Activated naive CD8-positive, alpha-beta T cell treated with anti-CD3 and anti-CD28 coated beads, Interleukin-2, amount 10 ng/mL, durations not matched to agents 7 days and 5 days (primary cell): ENCODE data around the gene CLIC4. TPM values are rescaled to one million over a fixed set of nuclear protein-coding genes. Genes with fewer than 3 reads are reported as not detected.

Experiments used
- ATAC-seq: fragments of 150-1000 bp; cut with Tn5 transposase; one replicate; pipeline ENCODE4 v1.10.0; 2021; ENCODE audit warnings: low read depth, moderate library complexity
- POLR2A ChIA-PET: fragments of 350-600 bp; sonication (Branson Sonifier 250); formaldehyde crosslinking; loops from one replicate; lab custom pipeline; 2021; ENCODE audit warnings: antibody characterized with exemption; lab: Charles Lee
- DNase-seq: peaks from one replicate; pipeline ENCODE4 v3.0.0; 2021
- H3K27ac Mint-ChIP-seq: one replicate; pipeline ENCODE4 v1.8.0; 2022; ENCODE audit warnings: mild to moderate bottlenecking, mixed read lengths
- H3K27me3 Mint-ChIP-seq: one replicate; pipeline ENCODE4 v1.8.0; 2022; ENCODE audit warnings: mild to moderate bottlenecking, moderate library complexity, mixed read lengths
- H3K36me3 Mint-ChIP-seq: one replicate; pipeline ENCODE4 v1.8.0; 2021; ENCODE audit warnings: mild to moderate bottlenecking, mixed read lengths
- H3K4me1 Mint-ChIP-seq: one replicate; pipeline ENCODE4 v1.8.0; 2021; ENCODE audit warnings: mixed read lengths
- H3K4me3 Mint-ChIP-seq: one replicate; pipeline ENCODE4 v1.8.0; 2022; ENCODE audit warnings: mild to moderate bottlenecking, moderate library complexity, mixed read lengths
- H3K9me3 Mint-ChIP-seq: one replicate; pipeline ENCODE4 v1.8.0; 2021; ENCODE audit warnings: mixed read lengths
- total RNA-seq, 2 experiments: library from RNA; stranded (reverse); gene quantifications; one replicate each; pipeline ENCODE4 v1.2.3, GENCODE V29; 2021

The CLIC4 gene
- total RNA-seq, 2 experiments from 2014 or later, result 9.1 to 9.8 TPM

DNA sequence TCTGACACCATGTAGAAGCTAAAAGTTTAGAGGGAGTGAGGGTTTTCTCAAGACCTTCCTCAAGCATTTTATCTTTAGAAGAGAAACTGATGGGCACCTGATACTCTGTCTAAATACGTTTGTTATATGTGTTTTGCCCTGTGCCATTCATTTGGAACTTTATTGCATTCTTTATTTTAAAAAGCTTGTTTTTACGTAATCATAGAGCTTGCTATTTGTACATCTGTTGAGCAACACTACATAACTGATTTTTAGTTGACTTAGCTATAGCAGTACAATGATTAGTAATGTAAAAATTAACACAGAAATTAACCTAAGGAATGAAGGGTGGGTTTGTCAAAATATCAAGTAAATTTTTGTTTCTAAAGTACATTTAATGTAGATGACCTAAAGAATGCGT, 96.3 kb downstream of the CLIC4 start:
- H3K4me3 Mint-ChIP-seq, result no peak overlapping the region
- ATAC-seq (no peak), DNase-seq (no peak)
- no peaks in the 10 kb centered on the region for H3K4me1 Mint-ChIP-seq
- peaks cover 31% of the 10 kb centered on the region for H3K27me3 Mint-ChIP-seq
- POLR2A ChIA-PET, result no interaction called here
- H3K36me3 Mint-ChIP-seq, result no peaks in the 10 kb centered on the region
- no peaks in the 10 kb centered on the region for H3K9me3 Mint-ChIP-seq
- H3K27ac Mint-ChIP-seq, result no peak overlapping the region

DNA sequence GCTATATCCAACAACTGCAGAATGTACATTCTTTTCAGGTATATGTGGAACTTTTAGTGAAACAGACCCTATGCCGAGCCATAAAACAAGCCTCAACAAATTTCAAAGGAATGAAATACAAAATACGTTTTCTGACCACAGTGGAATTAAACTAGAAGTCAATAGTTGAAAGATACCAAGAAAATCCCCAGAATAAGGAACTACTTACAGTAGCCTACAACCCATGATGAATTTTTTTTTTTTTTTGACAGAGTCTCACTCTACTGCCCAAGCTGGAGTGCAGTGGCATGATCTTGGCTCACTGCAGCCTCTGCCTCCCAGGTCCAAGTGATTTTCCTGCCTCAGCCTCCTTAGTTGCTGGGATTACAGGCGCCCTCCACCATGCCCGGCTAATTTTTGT, 101.4 kb downstream of the CLIC4 start:
- no peak for DNase-seq
- H3K9me3 Mint-ChIP-seq, result no peaks in the 10 kb centered on the region
- H3K27ac Mint-ChIP-seq, result no peak overlapping the region
- peaks cover 49% of the 10 kb centered on the region for H3K27me3 Mint-ChIP-seq
- no peak overlapping the region for H3K4me3 Mint-ChIP-seq
- H3K36me3 Mint-ChIP-seq, result no peaks in the 10 kb centered on the region
- H3K4me1 Mint-ChIP-seq, result peaks cover 10% of the 10 kb centered on the region
- no peak for ATAC-seq
- POLR2A ChIA-PET, result no interaction called here

DNA sequence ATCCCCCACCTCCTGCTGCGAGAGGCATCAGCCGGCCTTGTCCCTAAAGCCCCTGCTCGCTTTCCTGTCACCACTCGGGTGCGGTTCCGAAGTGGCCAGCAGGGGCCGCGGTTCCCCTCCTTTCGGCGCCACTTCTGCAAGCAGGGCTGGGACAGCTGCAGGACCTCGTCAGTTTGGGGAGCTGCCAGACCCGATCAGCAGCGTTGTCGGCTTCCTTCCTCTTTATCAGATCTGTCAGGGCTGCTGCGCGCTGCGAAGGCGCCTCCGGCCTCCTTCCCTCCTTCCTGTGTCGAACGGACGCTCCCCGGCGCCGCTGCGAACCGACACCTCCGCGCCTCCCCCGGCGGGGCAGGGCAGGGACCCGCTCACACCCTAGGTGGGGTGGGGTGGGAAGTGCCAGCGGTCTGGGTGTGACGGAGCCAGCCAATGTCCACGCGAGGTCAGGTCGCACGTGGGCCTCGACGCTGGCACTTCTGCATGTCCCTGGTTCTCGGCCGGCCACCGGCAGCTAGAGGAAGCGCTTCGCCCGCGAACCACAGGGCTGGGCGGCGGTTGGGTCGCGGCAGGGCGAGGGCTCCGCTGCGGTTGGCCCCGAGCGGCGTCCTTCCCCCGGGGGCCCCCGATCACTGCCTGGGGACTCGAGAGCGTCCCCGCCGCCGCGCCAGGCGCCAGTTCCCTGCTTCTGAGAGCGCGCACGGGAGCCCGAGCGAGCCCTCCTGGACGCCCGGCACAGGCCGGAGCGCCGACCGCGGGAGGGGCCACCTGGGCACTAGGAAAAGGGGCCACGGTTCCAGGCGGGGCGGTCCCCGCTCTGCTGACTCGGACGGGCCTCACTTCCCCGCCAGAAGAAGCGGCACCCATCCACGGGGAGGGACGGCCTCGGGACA, 103.0 kb downstream of the CLIC4 start:
- POLR2A ChIA-PET, result interaction anchor here (0.5 to 1.4 kb wide), 8 partner anchors 48 to 384 kb away, joined by 3 to 8 read pairs (median 3); partner anchors contain the start of gene SYF2
- H3K27ac Mint-ChIP-seq, result peak overlapping the region; percentile 57
- DNase-seq (peak; percentile 93), ATAC-seq (peak; percentile 99)
- H3K27me3 Mint-ChIP-seq, result peaks cover 52% of the 10 kb centered on the region
- H3K36me3 Mint-ChIP-seq, result no peaks in the 10 kb centered on the region
- H3K4me3 Mint-ChIP-seq, result peak overlapping the region; percentile 73
- no peaks in the 10 kb centered on the region for H3K9me3 Mint-ChIP-seq
- H3K4me1 Mint-ChIP-seq, result peaks cover 10% of the 10 kb centered on the region

DNA sequence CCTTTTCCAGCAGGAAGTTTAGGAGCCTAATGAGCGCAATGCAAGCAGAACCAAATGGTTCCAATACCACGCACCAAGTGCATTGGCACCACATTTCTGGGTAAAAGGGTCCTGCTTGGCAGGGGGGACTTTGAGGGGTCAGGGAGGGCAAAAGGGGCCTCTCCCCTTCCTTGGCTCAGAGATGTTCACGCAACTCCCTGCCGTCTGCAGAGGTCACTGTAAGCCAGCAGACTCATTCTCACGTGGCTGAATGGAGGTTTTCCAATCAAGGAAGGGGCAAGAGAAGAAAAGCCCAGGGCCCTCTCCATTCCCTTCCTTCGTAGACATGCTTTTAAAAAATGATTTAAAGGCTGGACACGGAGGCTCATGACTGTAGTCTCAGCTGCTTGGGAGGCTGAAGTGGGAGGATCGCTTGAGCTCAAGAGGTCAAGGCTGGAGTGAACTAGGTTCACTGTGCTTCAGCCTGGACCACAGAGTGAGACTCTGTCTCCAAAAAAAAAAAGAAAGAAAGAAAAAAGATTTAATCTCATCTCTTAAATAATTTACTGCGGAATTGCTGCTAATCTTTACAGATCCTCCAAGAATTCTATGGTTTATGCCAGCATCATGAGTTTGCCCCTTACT, 104.5 kb downstream of the CLIC4 start:
- no peak for ATAC-seq
- peaks cover 41% of the 10 kb centered on the region for H3K27me3 Mint-ChIP-seq
- peaks cover 10% of the 10 kb centered on the region for H3K4me1 Mint-ChIP-seq
- H3K9me3 Mint-ChIP-seq, result no peaks in the 10 kb centered on the region
- POLR2A ChIA-PET, result interaction anchor here (1.3 kb wide), 1 partner anchor 115 kb away, joined by 3 read pairs; no protein-coding TSS in a partner anchor
- H3K36me3 Mint-ChIP-seq, result no peaks in the 10 kb centered on the region
- H3K27ac Mint-ChIP-seq, result no peak overlapping the region
- DNase-seq, result no peak
- peak overlapping the region; percentile 66 for H3K4me3 Mint-ChIP-seq

DNA sequence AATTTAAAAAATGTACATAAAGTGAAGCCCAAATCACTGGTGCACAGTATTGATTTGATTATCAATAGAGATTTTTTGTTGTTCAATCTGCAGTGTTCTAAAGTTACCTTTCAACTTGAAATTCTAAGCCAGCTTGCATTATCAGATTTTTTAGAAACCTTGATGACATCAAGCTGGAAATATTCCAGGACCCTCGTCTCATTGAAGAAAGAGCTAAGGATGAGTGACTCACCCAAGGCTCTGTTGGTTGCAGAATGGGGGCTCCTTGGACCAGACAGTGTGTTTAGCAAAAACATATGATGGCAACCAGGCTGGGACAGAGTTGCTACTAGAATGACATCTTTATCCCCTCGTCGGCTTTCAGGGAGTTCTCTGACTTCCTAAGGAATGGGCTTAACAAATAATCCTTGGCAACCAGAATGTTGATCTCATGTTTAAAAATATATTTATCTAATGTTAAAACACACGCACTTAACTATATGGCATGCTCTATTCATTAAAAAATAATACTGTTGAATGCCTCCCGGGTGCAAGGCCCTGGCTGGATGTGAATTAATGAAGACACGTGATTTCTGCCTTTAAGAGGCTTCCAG, 105.2 kb downstream of the CLIC4 start:
- Mint-ChIP-seq H3K9me3 (no peaks in the 10 kb centered on the region), H3K27ac (no peak overlapping the region)
- POLR2A ChIA-PET, result no interaction called here

DNA sequence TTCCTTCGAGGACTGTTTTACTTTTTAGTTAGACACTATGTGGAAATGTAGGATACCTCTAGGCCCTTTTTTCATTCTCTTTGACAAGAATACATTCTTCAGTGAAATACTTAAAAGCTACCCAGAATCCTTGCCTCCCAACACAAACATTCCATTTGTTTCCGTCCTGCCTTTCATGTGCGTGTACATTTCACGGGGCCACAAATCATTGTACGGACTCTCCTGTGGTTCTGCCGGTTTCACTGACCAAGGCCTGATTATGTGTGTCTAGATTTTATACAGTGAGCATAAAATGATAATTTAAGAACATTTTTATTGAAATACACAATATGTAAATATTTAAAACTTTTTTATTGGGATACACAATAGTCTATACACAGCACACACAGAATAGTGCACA, 108.4 kb downstream of the CLIC4 start:
- POLR2A ChIA-PET, result interaction anchor here (0.7 kb wide), 1 partner anchor 74 kb away, joined by 5 read pairs; no protein-coding TSS in a partner anchor
- ATAC-seq (no peak), DNase-seq (no peak)
- H3K9me3 Mint-ChIP-seq, result no peaks in the 10 kb centered on the region
- H3K4me1 Mint-ChIP-seq, result peaks cover 7% of the 10 kb centered on the region
- H3K27me3 Mint-ChIP-seq, result peaks cover 58% of the 10 kb centered on the region
- no peak overlapping the region for H3K4me3 Mint-ChIP-seq
- H3K27ac Mint-ChIP-seq, result no peak overlapping the region
- no peaks in the 10 kb centered on the region for H3K36me3 Mint-ChIP-seq

More for the DNA sequence above, 105.2 kb downstream of the CLIC4 start:
- Mint-ChIP-seq H3K27me3 (peaks cover 45% of the 10 kb centered on the region), H3K36me3 (no peaks in the 10 kb centered on the region), H3K4me1 (peaks cover 10% of the 10 kb centered on the region), H3K4me3 (no peak overlapping the region)
- ATAC-seq (no peak), DNase-seq (no peak)

DNA sequence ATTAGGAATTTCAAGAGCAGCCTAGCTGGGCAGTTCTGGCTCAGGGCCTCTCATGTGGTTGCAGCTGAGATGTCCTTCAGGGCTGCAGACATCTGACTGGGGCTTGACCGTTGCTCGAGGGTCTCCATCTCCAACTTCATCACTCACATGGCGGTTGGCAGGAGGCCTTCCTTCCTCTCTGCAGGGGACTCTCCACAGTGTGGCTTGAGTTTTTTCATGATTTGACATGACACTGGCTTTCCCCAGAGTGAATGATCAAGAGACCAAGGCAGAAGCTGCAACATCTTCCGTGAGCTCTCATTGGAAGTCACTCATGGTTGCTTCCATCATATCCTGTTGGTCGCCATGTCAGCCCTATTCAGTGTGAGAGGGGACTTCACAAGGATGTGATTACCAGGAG, 110.2 kb downstream of the CLIC4 start:
- Mint-ChIP-seq H3K36me3 (no peaks in the 10 kb centered on the region), H3K9me3 (no peaks in the 10 kb centered on the region), H3K27me3 (peaks cover 44% of the 10 kb centered on the region), H3K4me3 (no peak overlapping the region), H3K27ac (no peak overlapping the region), H3K4me1 (no peaks in the 10 kb centered on the region)
- POLR2A ChIA-PET, result no interaction called here
- ATAC-seq (no peak), DNase-seq (no peak)

DNA sequence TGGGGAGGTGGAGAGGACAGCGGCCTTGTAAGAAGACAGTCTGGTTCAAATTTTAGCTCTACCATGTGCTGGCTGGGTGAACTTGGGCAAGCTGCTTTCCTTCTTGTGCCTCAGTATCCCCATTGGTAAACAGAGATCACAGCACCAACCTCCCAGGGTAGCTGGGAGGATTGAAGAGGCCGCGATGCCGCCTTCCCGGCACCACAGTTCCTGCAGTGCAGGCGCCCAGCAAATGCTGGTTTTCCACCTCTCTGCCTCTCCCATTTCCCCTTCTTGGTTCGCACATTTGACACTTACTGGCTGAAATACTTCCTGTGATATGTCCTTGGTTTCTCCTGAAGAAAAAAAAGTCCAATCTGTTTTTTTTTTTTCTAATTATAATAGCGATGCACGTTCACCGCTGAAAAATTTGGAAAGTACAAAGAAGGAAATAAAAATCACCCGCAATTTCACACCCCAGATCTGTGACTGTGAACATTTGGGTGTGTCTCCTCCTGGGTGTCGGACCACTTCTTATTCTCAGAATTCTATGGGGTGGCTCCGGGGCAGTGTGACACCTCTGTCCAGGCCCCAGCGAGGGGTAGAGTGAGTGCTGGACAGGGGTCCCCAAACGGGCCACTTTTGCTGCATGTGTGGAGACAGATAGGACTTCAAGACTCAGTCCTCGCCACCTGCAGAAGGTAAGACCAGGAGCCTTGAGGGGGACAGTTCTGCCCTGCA, 111.7 kb downstream of the CLIC4 start:
- Mint-ChIP-seq H3K27me3 (peaks cover 31% of the 10 kb centered on the region), H3K9me3 (no peaks in the 10 kb centered on the region), H3K36me3 (no peaks in the 10 kb centered on the region), H3K4me1 (no peaks in the 10 kb centered on the region), H3K27ac (no peak overlapping the region), H3K4me3 (no peak overlapping the region)
- POLR2A ChIA-PET, result no interaction called here
- ATAC-seq, result no peak
- DNase-seq, result no peak

DNA sequence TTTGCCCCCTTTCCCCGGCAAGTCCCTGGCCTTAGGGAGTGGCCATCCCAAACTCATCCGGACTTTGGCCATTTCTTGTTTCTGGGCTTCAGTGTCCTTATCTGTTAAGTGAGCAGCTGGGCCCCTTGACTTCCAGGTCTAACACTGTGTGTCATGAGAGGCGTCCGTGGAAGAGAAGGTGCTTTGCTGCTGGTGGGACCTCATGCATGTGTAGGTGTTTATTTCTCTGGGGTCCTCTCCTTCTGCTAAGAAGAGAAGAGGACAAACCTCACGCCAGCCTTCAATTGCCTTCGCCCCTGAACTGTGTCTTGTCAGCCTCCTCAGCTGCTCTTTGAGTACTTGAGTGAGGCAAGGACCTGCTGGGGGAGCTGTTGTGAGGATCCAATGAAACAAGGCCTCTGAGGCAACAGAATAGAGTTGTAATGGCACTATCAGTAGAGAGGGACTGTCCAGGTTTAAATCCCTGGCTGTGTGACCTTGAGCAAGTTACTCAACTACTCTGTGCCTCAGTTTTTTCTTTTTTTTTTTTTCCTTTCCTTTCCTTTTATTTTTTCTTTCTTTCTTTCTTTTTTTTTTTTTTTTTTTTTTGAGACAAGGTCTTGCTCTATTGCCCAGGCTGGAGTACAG, 112.4 kb downstream of the CLIC4 start:
- H3K27me3 Mint-ChIP-seq, result peaks cover 24% of the 10 kb centered on the region
- no peaks in the 10 kb centered on the region for H3K9me3 Mint-ChIP-seq
- DNase-seq, result no peak
- H3K27ac Mint-ChIP-seq, result no peak overlapping the region
- POLR2A ChIA-PET, result interaction anchor here (0.7 kb wide), 1 partner anchor 233 kb away, joined by 6 read pairs; no protein-coding TSS in a partner anchor
- H3K36me3 Mint-ChIP-seq, result no peaks in the 10 kb centered on the region
- H3K4me1 Mint-ChIP-seq, result no peaks in the 10 kb centered on the region
- ATAC-seq, result no peak
- no peak overlapping the region for H3K4me3 Mint-ChIP-seq

DNA sequence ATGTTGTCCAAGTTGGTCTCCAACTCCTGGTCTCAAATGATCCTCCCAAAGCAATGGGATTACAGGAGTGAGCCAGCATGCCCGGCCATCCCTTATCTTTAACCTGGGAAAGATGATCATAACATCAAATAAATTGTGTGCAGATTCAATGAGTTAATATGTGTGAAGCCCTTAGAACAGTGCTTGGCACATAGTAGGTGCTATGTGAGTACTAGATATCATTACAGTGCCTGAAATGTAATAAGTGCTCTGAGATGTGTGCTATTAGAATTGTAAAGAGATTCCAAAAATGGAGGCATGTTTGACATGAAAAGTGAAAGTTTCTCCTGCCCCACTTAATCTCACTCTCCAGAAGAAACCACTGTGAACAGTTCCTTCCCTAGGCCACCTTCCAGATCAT, 113.0 kb downstream of the CLIC4 start:
- Mint-ChIP-seq H3K27ac (no peak overlapping the region), H3K4me3 (no peak overlapping the region), H3K4me1 (no peaks in the 10 kb centered on the region), H3K36me3 (no peaks in the 10 kb centered on the region), H3K9me3 (no peaks in the 10 kb centered on the region), H3K27me3 (peaks cover 22% of the 10 kb centered on the region)
- POLR2A ChIA-PET, result interaction anchor here (0.7 kb wide), 1 partner anchor 233 kb away, joined by 6 read pairs; no protein-coding TSS in a partner anchor
- DNase-seq (no peak), ATAC-seq (no peak)

DNA sequence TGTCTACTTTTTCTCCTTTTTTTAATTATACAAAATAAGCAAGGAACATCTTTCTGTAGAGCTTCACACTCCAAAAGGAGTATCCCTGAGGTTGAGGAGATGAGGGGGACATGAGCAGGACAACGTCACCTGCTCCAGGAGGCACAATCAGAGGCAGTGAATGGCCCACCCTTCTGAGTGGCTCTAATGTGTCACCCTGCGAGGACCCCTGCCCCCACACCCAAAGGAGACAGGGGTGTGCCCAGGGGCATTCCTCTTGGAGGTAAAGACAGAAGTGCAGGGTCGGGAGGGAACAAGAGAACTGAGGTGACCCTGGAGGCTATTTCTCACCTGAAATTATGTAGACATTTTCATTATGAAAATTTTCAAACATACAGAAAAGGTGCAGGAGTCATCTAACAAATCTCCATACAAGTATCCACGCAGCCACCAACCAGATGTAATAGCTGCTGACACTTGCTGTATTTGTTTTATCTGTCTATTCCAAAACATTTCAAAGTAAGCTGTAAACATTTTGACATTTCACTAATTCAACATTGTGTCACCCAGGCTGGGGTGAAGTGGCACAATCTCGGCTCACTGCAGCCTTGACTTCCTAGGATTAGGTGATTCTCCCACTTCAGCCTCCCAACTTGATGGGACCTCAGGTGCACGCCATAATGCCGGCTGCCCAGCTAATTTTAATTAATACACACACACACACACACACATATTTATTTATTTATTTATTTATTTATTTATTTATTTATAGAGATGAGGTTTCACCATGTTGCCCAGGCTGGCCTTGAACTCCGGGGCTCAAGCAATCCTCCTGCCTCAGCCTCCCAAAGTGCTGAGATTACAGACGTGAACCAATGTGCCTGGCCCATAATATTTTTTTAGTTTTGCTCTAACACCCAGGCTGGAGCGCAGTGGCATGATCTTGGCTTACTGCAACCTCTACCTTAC, 114.1 kb downstream of the CLIC4 start:
- no peaks in the 10 kb centered on the region for H3K4me1 Mint-ChIP-seq
- no peak for DNase-seq
- POLR2A ChIA-PET, result interaction anchor here (1.3 kb wide), 1 partner anchor 373 kb away, joined by 3 read pairs; the partner anchor contains the start of gene SYF2
- no peaks in the 10 kb centered on the region for H3K36me3 Mint-ChIP-seq
- no peak overlapping the region for H3K27ac Mint-ChIP-seq
- H3K9me3 Mint-ChIP-seq, result no peaks in the 10 kb centered on the region
- H3K27me3 Mint-ChIP-seq, result peaks cover 22% of the 10 kb centered on the region
- H3K4me3 Mint-ChIP-seq, result no peak overlapping the region
- no peak for ATAC-seq

DNA sequence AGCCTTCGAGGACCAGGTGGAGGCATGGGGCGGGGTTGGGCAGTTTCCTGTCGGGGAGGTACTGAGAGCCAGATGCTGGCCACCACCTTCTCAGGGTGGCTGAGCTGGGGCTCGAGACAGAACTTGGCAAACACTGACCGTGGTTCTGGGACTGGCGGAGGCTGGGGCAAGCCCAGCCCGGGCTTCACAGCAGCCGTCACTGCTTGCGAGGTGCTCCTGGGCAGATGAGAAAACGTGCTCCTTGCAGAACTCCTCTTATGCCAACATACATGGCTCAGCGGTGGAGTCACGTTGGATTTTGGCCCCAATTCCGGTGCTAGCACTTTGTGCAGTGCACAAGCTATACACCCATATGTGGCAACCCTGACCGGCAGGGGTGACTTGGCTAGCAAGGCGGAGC, 115.6 kb downstream of the CLIC4 start:
- no peaks in the 10 kb centered on the region for H3K36me3 Mint-ChIP-seq
- DNase-seq, result no peak
- H3K4me3 Mint-ChIP-seq, result no peak overlapping the region
- no peaks in the 10 kb centered on the region for H3K4me1 Mint-ChIP-seq
- POLR2A ChIA-PET, result no interaction called here
- no peak overlapping the region for H3K27ac Mint-ChIP-seq
- ATAC-seq, result no peak
- H3K27me3 Mint-ChIP-seq, result peaks cover 15% of the 10 kb centered on the region
- no peaks in the 10 kb centered on the region for H3K9me3 Mint-ChIP-seq
